GM19468 (cell line): ENCODE results near the gene OPN5.

Experiments used
- ATAC-seq: cut with Tn5 transposase; IDR thresholded peaks from one replicate; pipeline ENCODE4 v1.9.1; 2021; ENCODE audit warnings: mild to moderate bottlenecking, moderate library complexity, moderate number of reproducible peaks; ENCODE audit not compliant: unreplicated experiment; ENCODE audit errors: extremely low read depth

The OPN5 gene

DNA sequence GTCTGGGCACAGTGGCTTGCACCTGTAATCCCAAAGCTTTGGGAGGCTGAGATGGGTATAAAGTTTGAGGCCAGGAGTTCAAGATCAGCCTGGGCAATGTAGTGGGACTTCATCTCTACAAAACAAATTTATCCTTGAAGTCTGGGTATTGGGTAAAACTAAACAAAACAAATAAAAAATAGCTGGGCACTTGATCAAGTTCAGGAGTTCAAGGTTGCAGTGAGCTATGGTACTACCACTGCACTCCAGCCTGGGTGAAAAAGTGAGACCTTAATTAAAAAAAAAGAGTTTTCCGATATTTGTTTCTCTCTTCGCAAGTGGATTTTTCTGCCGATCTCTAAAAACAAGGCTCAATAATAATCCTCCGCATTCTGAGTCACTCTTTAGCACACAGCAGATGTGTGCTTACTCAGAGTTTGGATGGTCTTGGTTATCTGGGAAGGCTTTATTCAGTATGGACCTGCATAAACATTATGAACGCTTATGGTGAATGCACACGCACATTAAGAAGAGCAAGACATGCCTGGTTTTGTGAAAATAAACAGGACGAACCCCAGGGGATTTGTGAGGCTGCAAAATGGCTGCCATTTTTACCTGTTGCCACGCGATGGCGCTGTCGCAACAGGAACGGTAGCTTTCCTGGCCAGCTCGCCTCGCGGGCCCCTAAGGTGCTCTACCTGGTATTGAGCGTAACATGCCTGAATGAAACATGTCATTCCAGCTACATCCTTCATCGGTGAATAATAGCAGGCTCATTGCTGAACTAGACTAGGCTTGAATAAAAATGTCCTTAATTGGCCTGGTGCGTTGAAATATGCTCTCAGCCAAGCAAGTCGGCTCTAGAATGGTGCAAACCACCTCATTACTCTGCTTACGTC lies 6.0 kb downstream of the OPN5 start:
- peak; percentile 82 for ATAC-seq

DNA sequence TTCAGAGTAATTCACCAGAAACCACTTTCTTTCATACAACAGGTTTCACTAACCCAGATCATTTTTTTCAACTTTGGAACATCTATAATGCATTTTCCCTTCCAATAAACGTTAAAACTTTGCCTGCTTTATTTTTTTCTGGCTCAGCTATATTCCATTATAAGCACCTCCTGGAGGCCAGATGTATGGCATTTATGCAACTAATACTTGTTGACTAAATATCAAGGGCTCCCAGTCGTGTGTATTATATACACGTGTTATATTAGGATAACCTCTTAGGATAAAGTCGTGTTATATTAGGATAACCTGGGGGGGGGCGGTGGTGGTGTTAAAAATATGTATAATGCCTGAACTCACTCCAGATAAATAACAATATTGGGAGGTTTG lies 6.7 kb downstream of the OPN5 start:
- no peak for ATAC-seq

DNA sequence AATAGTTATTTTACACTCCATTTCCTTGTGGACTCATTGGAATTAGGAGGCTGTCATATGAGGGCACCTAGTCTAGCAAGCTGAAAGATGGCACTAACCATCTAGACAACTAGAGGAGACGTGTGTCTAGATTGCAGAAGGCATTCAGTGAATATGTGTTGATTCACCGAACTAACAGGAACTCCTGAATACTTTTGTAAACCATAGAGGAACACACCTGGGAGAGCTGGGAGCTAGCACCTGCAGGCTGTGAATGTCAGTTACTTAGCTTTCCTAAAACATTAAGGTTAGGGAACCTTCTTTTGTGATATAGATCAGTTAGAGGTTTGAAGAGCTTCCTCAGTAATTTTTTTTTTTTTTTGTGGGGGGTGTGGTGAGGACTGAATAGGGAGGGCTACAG lies 7.7 kb downstream of the OPN5 start:
- ATAC-seq, result no peak

DNA sequence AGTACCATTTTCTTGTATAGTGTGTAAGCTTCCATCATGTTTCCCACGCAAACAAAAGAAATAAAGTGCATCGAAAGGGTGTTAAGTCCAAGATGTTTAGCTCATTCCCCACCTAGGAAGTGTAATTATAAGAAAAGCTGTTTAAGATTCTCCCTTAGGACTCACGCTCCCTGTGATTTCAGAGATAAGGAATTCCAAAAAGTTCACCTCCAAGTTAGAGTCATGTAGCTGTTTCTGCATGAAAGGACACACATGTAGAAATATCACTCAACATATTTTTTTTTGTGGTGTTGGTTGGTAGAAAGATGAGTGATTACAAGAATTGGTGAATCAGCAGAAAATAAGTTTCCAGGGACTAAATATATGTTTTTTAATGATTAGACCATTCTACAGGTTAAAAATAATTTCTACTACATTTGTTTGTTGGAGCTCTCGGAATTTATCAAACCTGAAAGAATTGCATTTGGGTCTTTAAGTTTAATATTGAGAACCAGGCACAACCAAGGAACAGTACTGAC lies 10.4 kb downstream of the OPN5 start:
- no peak for ATAC-seq

DNA sequence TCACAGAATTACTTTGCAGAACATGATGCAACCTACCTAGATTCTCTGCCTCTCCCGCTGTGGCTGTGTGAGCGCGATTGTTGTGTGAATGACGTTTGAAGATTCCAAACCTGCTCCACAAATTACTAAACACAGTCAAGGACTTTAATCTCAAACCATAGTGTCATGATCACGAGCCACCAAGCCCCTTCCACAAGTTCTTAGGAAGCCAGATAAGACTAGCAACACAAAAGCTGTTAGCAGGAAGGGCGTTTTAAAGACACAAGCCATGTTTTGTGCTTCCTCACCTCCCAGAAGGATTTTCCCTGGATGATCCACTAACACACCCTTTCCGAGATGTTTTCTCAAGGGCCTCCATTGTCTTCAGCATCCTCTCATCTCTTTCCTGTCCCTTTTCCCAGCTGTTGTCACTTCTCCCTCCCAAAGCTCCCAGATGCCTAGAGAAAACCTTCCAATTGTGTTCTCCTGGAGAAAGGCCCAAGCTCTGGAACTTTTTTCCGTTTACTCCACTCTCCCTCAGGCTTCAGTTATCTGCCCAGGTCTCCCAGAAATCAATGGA lies 12.8 kb downstream of the OPN5 start:
- ATAC-seq, result no peak

DNA sequence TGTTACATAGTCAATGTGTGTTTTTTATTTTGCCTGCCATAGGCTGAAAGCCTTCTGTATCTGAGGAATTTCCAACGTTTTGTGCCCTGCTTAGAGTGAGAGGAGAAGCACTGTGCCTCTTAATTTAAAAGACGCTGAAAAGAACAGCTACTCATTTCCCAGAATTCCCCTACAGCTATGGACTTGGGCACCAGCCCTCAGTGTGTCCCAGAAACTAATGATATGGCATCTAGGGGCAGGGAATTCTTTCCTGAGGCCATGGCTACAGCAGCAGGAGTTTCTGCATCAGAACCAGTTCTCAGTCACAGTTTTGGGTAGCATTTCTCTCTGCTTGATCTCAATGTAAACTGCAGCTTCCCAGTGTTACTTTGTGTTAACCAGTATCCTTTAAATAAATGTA lies 20.2 kb downstream of the OPN5 start:
- no peak for ATAC-seq

DNA sequence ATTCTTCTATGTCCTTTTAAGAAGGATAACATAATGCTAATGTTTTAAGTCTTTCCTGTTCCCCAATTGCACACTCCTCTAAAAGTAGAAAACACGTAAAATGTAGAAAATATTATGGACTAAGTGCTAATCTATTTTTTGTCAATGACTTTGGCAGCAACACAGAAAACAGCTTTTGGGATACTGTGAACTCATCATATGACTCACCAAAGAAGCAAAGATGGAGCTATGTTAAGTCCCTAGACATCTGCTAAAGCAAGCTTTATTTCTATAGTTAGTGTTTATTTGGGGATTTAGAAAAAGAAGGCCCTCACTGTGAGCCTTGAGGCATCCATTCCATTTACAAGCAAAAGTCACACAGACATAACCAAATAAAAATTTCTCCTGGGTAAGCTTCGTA lies 23.0 kb downstream of the OPN5 start:
- no peak for ATAC-seq

DNA sequence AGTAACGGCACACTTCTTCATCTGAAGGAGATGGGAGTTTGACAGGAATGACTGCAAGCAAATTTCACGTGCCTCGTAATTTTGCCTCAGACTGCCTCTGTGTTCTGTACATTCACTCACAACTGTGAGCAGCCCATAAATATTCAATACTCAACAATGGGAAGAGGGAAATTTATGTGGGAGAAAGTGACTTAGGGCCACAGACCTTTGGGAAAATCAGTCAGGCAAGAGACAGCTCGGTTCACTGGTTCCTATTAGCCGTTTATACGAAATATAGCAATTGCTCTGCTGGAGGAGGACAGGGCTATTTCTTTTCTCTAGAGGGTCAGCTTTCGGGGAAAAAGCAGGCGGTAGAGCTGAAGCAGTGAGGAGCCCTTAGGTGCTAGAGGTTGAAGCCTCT lies 28.0 kb downstream of the OPN5 start:
- ATAC-seq, result no peak

DNA sequence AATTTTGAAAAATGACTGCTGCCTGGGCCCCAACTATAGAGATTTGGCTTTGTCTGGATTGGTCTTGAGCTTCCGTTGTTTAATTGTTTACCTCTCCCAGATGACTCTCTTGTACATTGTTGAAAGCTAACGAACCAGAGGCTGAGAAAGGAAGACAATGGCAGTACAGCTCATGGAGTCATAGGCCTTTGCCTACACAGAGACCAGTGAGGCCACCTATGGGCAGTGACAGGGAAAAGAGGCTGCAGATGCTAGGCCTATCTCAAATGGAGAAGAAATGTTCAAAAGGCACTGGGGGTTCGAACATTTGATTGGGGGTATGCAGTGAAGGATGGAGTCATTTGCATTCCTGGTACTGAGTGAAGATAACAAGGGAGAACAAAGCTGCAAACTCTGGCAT lies 29.1 kb downstream of the OPN5 start:
- no peak for ATAC-seq

DNA sequence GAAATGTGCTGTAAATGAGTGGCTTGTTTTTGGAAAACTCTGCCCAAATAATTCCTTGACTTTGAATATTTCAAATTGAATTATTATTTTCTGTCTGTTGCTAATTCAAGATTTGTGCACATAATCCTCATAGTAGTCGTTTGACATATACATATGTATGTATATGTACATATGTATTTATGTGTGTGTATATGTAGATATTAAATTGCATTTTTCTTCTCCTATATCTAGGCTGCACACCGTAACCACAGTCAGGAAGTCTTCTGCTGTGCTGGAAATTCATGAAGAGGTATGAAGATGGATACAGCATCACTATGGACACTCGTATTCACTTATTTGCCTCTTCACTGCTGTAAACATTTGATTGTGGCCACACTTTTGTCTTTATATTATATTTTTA lies 29.6 kb downstream of the OPN5 start:
- no peak for ATAC-seq

DNA sequence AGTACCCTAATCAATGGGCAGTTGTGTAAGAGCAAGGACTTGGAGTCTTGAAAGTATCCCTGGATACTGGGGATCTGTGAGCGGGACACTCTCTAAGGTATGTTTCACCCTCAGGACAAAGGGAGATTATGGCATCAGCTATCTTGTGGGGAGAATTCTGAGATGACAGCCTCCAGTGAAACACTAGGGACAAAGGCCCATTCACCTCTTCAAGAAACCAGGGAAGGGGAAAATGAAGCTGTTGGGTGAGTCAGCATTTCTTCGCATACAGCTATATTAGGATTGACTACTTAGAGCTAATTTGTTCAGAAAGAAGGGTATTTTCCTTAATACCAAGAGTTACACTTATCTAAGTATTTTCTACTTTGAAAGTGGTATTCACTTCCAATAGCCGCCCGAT lies 35.9 kb downstream of the OPN5 start:
- no peak for ATAC-seq

DNA sequence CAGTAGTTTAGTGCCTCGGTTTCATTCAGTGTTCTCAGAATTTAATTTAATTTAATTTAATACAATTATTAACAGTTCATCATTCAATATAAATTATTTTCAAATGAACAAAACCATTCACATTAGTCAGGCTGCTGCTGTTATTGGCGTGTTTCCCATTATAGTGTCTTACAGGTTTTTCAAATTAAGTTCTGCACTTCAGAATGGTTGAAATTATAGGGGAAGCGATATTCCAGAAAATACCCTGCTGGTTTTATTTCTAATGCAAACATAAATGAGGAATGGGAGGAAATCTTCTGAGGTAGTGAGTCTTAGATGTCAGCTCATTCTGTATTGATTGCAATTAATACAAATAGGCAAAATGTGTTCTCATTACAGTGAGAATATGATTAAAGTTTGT lies 37.6 kb downstream of the OPN5 start:
- no peak for ATAC-seq

DNA sequence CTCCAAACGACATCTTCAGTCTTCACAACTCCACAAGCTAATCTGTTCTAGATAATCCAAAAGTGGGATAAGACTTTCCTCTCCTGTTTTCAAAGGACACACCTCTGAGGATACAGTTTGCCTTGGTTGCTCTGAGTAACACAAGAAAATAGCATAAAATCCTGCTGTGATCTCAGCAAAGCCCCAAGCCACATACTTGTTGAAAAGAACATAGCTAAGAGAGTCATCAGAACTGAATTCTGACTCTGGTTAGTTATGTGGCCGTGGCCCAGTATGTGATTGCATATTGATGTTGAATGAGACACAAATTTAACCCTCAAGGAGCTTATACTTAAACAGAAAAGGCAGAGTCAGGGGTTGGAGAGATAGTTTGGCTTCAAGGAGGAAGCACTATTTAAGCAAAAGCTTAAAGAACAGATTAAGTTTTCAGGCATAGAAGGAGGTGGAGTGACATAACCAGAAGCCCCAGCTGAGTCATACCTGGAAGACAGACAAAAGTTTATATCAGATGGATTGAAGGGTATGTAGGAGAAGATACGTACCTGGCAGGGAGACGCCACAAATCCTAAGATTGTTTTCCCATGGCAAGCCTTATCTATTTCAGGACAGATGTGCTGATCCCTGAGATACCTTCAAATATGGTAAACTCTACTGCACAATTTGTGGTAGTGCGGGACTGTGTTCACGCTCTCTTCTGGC lies 41.2 kb downstream of the OPN5 start:
- no peak for ATAC-seq

DNA sequence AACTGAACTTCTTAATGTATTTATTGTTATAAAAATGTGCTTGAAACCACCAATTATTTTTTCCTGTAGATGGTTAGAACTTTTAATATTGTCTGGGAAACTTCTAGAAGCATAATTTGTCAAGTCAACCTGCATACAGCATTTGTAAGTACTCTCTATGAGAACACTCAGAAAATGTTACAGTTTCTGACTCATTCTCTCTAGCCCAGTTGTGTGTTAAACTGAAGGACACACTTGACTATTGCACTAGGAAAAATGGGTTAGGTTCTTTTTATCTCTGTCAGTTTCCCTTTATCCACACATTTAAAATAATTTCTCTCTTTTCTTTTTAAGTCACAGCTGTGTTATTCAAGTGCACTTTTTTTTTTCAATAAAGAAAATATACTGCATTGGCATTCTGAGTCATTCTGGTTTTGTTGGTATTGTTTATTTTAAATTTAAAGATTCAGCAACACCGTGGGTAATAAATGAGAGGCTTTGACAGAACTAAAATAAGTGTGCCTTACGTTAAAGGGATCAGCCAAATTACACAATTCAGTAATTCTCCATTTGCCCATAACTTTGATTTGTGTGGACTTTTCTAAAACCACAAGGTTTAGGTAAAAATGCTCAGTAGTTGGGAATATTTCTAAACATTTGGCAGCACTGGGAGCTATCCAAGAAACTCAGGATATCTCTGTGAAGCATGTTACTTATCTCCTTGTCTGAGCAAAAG lies 50.7 kb downstream of the OPN5 start:
- ATAC-seq, result no peak

DNA sequence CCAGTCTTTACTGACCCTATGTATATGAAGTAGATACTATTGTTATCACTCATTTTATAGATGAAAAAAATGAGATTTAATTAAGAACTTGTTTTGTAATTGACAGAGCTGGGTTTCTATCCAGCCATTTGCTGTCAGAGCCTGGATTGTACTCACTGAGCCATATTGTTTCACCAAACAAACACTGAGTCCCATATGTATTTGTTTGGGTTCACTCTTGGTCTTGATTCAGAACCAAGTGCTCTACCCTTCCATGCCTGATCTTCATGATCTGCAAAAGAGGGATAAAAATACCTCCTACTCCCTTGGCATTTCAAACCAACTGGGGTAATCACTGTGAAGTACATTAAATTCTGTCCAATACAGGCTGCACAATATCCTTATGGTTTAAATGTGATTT lies 52.4 kb downstream of the OPN5 start:
- no peak for ATAC-seq

DNA sequence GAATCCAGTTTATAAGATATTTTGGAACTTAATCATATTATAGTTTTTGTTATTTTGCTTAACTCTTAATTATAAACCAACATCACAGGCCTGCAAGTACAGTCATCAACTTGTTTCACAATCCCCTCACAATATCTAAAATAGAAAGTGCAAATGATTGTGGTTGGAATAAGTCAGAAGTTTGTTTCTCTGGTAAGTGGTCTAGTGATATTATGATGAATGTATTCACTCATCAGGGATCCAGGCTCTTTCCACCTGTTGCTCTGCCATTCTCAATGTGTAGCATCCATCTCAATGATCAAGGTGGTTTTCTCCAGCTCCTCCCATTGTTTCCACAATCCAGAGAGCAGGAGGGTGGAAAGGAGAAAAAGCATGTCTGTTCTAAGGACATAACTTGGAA lies 54.2 kb downstream of the OPN5 start:
- ATAC-seq, result no peak

DNA sequence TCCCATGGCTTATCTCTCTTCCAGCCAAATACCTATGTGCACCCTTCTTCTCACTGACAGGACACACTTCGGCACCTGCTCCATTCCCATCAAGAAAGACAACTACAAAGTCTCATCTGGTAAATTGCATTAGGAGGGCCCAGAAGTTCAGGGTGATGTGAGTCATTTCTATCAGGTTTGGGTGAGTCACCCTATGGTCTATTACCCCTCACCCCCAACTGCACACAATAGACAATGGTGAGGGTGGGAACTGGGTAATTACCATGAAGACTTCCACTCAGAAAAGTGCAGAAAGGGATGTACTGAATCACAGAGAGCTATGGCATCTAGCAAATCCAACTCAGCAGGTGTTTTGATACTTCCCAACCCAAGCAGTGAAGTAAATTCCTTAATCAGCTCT lies 54.8 kb downstream of the OPN5 start:
- ATAC-seq, result no peak

DNA sequence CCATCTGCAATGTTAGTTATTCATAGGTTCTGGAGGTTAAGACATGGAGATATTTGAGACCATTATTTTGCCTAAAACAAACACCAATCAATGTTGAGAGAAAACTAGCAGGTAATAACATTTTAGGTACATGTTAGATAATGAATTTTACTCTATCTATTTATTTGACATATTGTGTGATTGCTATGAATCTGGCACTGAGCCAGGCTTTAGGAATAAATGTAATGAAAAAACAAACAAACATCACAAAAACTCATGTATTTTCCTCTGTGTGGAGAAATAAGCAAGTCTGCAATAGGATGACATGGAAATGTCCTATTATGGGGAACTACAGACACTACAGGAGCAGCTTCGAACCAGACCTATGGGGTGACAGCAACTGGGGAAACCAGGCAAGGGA lies 57.8 kb downstream of the OPN5 start:
- ATAC-seq, result no peak

DNA sequence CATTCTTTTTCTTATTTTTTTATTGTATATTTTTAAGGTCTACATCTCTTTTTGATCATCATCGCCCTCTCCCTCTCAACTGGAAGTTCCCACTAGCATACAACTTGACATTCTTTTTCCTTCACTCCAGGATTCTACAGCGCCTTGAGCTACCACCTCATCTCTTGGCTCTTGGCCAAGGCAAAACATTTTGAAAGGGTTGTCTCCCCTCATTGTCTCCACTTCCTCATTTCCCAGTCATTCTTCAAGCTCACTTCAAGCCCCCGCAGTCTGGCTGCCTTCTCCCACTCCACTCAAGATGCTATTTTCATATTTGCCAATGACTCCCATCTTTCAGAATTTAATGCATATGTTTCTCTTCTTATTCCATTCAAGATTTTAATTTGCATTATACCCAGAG lies 63.0 kb downstream of the OPN5 start:
- no peak for ATAC-seq

DNA sequence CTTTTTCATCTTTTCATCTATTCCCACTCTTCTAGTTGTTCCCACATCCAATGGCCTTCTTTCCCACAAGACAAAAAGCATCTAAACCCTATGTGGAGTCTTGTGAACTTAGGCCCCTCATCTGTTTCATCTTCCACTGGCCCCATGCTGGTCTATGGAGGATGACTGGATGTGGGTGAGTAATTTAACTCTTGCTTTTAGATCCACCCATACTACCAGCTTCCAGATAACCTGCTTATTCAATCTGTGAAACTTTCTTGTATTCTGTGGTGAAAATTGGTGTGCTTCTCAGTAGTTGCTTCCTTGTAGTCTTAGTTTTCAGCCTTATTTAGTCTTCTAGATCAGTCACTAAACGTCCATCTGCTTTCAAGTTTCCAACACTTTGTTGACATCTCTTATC lies 64.9 kb downstream of the OPN5 start:
- ATAC-seq, result no peak

DNA sequence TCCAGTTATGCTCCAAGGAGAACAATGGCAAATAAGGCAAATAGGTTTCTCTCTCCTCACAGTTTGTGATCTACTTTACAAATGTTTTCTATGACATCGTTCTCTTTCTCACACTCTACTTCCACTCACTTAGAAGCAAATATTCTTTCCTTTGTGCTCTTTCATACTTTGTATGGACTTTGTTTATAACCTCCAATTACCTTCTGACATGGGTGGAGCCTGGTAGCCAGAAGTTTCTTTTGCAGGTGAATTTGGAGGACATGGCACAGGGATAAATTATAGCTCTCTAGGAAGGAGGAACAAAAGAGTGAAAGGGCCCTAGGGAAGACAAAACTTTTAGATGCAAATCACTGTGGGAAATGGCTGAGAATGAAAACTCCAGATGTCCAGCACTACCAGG lies 69.3 kb downstream of the OPN5 start:
- no peak for ATAC-seq
